ENCODE measurements around the gene CD274. TPM values are rescaled to one million over a fixed set of nuclear protein-coding genes. Genes with fewer than 3 reads are reported as not detected.
A peak's percentile ranks its signal among the peaks of the same experiment; 100 is the strongest.

Gene CD274
- total and polyA plus RNA-seq, 10 of the 15 experiments (the other 5 are each of a cell fraction or from before 2014, with no cell fraction given) = 9.4 to 128 (median 24.6) TPM

DNA sequence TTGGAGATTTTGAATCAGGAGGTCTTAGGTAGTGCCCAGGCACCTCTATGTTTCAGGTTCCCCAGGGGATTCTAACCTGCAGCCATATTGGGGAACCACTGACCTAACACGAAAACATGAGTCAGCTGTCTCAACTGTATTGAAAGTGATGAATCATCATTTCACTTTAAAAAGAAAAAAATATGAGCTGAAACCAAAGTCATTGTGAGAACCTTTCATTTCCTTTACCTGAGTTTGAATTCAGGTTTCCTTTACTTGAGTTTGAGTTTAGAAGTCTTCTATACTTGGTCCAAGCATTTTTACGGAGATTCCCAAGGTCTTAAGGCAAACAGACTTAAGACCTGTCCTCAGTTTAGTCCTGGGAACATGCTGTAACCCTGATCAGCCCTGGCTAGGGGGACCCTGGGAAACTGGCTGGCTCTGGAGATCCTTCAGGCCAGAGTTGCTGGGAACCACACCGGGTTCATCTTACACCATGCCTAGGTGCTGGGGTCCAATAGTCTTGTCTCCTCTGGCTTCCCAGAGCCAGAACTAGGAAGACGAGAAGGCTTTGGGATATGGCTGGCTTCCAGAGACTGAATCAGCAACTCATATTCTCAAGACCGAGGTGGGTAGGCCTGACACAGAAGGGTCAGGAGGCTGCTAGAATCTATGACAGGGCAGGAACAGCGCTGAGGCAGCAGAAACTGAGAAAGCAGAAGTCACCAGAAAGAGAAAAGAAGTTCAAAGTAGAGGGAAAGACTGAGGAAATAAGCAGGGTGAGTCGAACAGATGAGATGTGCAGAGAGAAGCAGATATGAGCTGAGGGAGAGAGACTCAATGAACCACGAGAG, 43.6 kb downstream of the CD274 start:
- RAD21 ChIA-PET (ENCODE audit: unreplicated experiment) = interaction anchor here (0.6 to 3.7 kb wide), 24 partner anchors 10 to 96 kb away, joined by 3 to 144 read pairs (median 6); partner anchors contain the start of genes CD274 and PDCD1LG2
- in situ Hi-C loops (cut with MboI) = no loop called here
- SMC1A ChIA-PET (ENCODE audit: uncharacterized antibody, unreplicated experiment) = interaction anchor here (0.7 to 5.0 kb wide), 28 partner anchors 10 to 107 kb away, joined by 3 to 99 read pairs (median 8); partner anchors contain the start of genes CD274 and PDCD1LG2
- FAIRE-seq = peak; percentile 18
- peak; percentile 96 for DNase-seq (ENCODE audit: low read depth, low spot score)
- POLR2A ChIA-PET = interaction anchor here (0.6 to 4.3 kb wide), 26 partner anchors 10 to 178 kb away, joined by 3 to 68 read pairs (median 6); partner anchors contain the start of genes CD274 and PDCD1LG2
- Histone ChIP-seq H3K4me3 (peak overlapping the region; percentile 30; the same call in 1 of the 2 replicates), H3K27me3 (replicated peaks in 1 of 2; ENCODE audit: control insufficient read depth in 2 of 2, insufficient read depth in 2 of 2, low read length in 1 of 2) (no peaks in the 10 kb centered on the region), H3K9me3 (replicated peaks; ENCODE audit: control insufficient read depth, insufficient read depth, low read length) (no peaks in the 10 kb centered on the region), H3K4me1 (ENCODE audit: control insufficient read depth, insufficient read depth, low read length) (peaks cover 16% of the 10 kb centered on the region), H4K20me1 (ENCODE audit: control insufficient read depth, insufficient read depth) (no peaks in the 10 kb centered on the region), H2AFZ (ENCODE audit: control insufficient read depth, low read depth, low read length) (peak overlapping the region; percentile 44), H3K27ac (ENCODE audit: control insufficient read depth, insufficient read depth) (peak overlapping the region; percentile 92), H3K4me2 (ENCODE audit: control insufficient read depth, insufficient read depth) (peak overlapping the region; percentile 68), H3K9ac (ENCODE audit: control insufficient read depth, insufficient read depth, low read length) (peak overlapping the region; percentile 59), H3K36me3 (ENCODE audit: control insufficient read depth in 2 of 2, insufficient read depth in 2 of 2, low read length in 1 of 2) (no peaks in the 10 kb centered on the region), H3K79me2 (ENCODE audit: control insufficient read depth, insufficient read depth, low read length) (no peaks in the 10 kb centered on the region)
- CTCF ChIA-PET = interaction anchor here (0.6 to 2.8 kb wide), 17 partner anchors 10 to 102 kb away, joined by 3 to 15 read pairs (median 3); partner anchors contain the start of genes CD274 and PDCD1LG2
- intact Hi-C loops (cut with micrococcal nuclease; ENCODE audit: unreplicated experiment) = loop anchor here (1.0 to 2.0 kb wide), 2 partner anchors 16 to 35 kb away; partner anchors contain the start of gene PDCD1LG2
- BruUV-seq (replicated peaks) = TSS peak; percentile 90
- under 1% methylated on average over 8 of the region's 8 CpGs for WGBS (ENCODE audit: insufficient coverage, insufficient replicate concordance, low lambda C conversion rate, missing lambda C conversion rate)
- ATAC-seq = peak; percentile 91
- peak; percentile 70 for TF ChIP-seq DPF2 (IDR thresholded peaks at IDR 0.05)
- TF ChIP-seq CHD4 (IDR thresholded peaks at IDR 0.05) = no peak
- TF ChIP-seq, protein P1, sequence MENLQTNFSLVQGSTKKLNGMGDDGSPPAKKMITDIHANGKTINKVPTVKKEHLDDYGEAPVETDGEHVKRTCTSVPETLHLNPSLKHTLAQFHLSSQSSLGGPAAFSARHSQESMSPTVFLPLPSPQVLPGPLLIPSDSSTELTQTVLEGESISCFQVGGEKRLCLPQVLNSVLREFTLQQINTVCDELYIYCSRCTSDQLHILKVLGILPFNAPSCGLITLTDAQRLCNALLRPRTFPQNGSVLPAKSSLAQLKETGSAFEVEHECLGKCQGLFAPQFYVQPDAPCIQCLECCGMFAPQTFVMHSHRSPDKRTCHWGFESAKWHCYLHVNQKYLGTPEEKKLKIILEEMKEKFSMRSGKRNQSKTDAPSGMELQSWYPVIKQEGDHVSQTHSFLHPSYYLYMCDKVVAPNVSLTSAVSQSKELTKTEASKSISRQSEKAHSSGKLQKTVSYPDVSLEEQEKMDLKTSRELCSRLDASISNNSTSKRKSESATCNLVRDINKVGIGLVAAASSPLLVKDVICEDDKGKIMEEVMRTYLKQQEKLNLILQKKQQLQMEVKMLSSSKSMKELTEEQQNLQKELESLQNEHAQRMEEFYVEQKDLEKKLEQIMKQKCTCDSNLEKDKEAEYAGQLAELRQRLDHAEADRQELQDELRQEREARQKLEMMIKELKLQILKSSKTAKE (IDR thresholded peaks at IDR 0.05; ENCODE audit: low read depth, poor library complexity, severe bottlenecking) = peak; percentile 90
- TF ChIP-seq POLR2AphosphoS5 (IDR thresholded peaks at IDR 0.05; ENCODE audit: low read length) = 0 out of 2 replicates have a peak, but pooled peaks have one; percentile 39
- peak; percentile 27; the same call in 1 of the 2 replicates for TF ChIP-seq TAF1 (IDR thresholded peaks at IDR 0.05; ENCODE audit: borderline replicate concordance, low read depth, low read length)
- no peak for TF ChIP-seq POLR2AphosphoS2 (IDR thresholded peaks at IDR 0.05; ENCODE audit: low read depth, low read length)
- peak; percentile 92 for TF ChIP-seq ATF7 (IDR thresholded peaks at IDR 0.05; ENCODE audit: low read depth)
- TF ChIP-seq NFYB (IDR thresholded peaks at IDR 0.05; ENCODE audit: insufficient read depth, low read depth, low read length) = no peak
- TF ChIP-seq, protein P2, sequence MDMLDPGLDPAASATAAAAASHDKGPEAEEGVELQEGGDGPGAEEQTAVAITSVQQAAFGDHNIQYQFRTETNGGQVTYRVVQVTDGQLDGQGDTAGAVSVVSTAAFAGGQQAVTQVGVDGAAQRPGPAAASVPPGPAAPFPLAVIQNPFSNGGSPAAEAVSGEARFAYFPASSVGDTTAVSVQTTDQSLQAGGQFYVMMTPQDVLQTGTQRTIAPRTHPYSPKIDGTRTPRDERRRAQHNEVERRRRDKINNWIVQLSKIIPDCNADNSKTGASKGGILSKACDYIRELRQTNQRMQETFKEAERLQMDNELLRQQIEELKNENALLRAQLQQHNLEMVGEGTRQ (IDR thresholded peaks at IDR 0.05; ENCODE audit: borderline replicate concordance, low read depth, low read length) = no peak
- TF ChIP-seq PAX8 (IDR thresholded peaks at IDR 0.05) = no peak
- no peak for TF ChIP-seq BRCA1 (IDR thresholded peaks at IDR 0.05; ENCODE audit: low read depth, low read length)
- TF ChIP-seq SPI1 (IDR thresholded peaks at IDR 0.05; ENCODE audit: borderline replicate concordance, insufficient read depth, low read depth, low read length) = peak; percentile 89
- TF ChIP-seq, protein P3, sequence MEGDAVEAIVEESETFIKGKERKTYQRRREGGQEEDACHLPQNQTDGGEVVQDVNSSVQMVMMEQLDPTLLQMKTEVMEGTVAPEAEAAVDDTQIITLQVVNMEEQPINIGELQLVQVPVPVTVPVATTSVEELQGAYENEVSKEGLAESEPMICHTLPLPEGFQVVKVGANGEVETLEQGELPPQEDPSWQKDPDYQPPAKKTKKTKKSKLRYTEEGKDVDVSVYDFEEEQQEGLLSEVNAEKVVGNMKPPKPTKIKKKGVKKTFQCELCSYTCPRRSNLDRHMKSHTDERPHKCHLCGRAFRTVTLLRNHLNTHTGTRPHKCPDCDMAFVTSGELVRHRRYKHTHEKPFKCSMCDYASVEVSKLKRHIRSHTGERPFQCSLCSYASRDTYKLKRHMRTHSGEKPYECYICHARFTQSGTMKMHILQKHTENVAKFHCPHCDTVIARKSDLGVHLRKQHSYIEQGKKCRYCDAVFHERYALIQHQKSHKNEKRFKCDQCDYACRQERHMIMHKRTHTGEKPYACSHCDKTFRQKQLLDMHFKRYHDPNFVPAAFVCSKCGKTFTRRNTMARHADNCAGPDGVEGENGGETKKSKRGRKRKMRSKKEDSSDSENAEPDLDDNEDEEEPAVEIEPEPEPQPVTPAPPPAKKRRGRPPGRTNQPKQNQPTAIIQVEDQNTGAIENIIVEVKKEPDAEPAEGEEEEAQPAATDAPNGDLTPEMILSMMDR (IDR thresholded peaks at IDR 0.05 in 2 of 3, conservative IDR thresholded peaks at IDR 0.05 in 1 of 3; ENCODE audit: control insufficient read depth in 2 of 3, extremely low read depth in 1 of 3, insufficient read depth in 1 of 3, low read depth in 3 of 3, low read length in 3 of 3) = no peak
- TF ChIP-seq MEF2B (IDR thresholded peaks at IDR 0.05; ENCODE audit: partially characterized antibody, poor library complexity, severe bottlenecking) = peak; percentile 99
- TF ChIP-seq STAT1 (conservative IDR thresholded peaks at IDR 0.05) = no peak
- TF ChIP-seq HCFC1 (IDR thresholded peaks at IDR 0.05; ENCODE audit: low read length) = 0 out of 2 replicates have a peak, but pooled peaks have one; percentile 8
- TF ChIP-seq LARP7 (IDR thresholded peaks at IDR 0.05) = no peak
- TF ChIP-seq ZZZ3 (IDR thresholded peaks at IDR 0.05; ENCODE audit: control insufficient read depth, insufficient read length, low read depth) = no peak

Measured in GM12878 (cell line).